K562 (cell line): ENCODE results near the gene MAN2A1.

Source experiments
- CHD1 ChIP-seq: fragments of 200-600 bp; sonication (generic); IDR thresholded peaks from one replicate; pipeline ENCODE4 v1.6.1; 2012; ENCODE audit warnings: mild to moderate bottlenecking, moderate library complexity, low read length, inconsistent platforms
- DNMT1 ChIP-seq: fragments of 450-650 bp; IDR thresholded peaks from 2 replicates; pipeline ENCODE4 v1.6.1; 2016; ENCODE audit warnings: antibody characterized with exemption, mild to moderate bottlenecking
- RAD21 ChIP-seq, 2 experiments: fragments of 250-450 bp in 1 of 2; fragments of 450-650 bp in 1 of 2; sonication (Bioruptor Pico) in 1 of 2; formaldehyde crosslinking in 1 of 2; IDR thresholded peaks in 1 of 2; conservative IDR thresholded peaks in 1 of 2; 2 replicates each; pipeline versions ENCODE4 v1.4.0 to v1.8.0; 2020 to 2022; ENCODE audit warnings: mild to moderate bottlenecking in 2 of 2, moderate library complexity in 1 of 2
- RHOXF2B ChIP-seq: fragments of 250-450 bp; sonication (Bioruptor Pico); conservative IDR thresholded peaks from 2 replicates; pipeline ENCODE4 v1.5.1; 2021
- SIN3A ChIP-seq, 2 experiments: fragments of 150-350 bp in 1 of 2; IDR thresholded peaks; 2 replicates each; pipeline ENCODE4 v1.6.1; 2011 to 2016; ENCODE audit warnings: borderline replicate concordance in 2 of 2, low read depth in 2 of 2, low read length in 2 of 2, mild to moderate bottlenecking in 2 of 2, moderate library complexity in 2 of 2; ENCODE audit not compliant: control insufficient read depth in 1 of 2
- TF ChIP-seq, protein P1 (sequence below): sonication (generic); formaldehyde crosslinking; IDR thresholded peaks from 2 replicates; pipeline ENCODE4 v1.5.0; 2020; ENCODE audit warnings: missing genetic modification reagents
- TF ChIP-seq, protein P2 (sequence below), 2 experiments: fragments of 450-650 bp; formaldehyde crosslinking in 1 of 2; IDR thresholded peaks; 2 replicates each; pipeline versions ENCODE4 v1.4.0 to v1.6.1; 2014 to 2020; ENCODE audit warnings: mild to moderate bottlenecking in 2 of 2, borderline replicate concordance in 1 of 2, low read depth in 1 of 2
- TF ChIP-seq, protein P3 (sequence below): fragments of 450-650 bp; IDR thresholded peaks from 2 replicates; pipeline ENCODE4 v1.6.1; 2018; ENCODE audit not compliant: partially characterized antibody
- TF ChIP-seq, protein P4 (sequence below): sonication (generic); formaldehyde crosslinking; IDR thresholded peaks from 2 replicates; pipeline ENCODE4 v1.4.0; 2020; ENCODE audit warnings: mild to moderate bottlenecking, missing genetic modification reagents

DNA sequence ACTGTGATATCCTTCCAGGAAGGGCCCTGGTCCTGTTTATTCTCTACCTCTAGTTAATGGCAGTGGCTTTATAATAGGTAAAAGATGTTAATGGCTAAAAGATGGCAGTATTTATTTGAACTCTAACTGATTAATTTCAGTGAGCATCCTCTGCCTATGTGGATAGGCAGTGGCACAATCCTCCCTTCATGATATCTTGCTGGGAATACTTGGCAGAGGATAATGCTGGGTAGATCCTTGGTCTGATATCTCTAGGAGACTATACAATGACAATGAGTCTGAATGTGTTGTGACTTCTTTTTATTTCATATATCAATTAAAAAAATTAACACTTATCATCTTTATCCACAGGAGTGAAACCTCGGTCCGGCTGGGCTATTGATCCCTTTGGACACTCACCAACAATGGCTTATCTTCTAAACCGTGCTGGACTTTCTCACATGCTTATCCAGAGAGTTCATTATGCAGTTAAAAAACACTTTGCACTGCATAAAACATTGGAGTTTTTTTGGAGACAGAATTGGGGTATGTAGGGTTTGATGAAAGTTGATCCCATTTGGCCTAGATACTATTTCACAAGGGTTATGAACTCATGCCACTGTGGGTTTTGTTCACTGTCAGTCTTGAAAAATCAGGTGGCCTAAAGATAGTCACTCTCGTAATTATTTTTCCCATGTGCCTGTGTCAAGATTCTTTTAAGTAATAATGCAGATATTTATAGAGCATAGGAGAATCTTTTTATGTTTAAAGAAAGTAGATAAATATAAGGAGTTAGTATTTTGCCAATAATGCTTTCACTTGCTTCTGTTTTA lies 77.7 kb downstream of the MAN2A1 start:
- TF ChIP-seq, protein P1, sequence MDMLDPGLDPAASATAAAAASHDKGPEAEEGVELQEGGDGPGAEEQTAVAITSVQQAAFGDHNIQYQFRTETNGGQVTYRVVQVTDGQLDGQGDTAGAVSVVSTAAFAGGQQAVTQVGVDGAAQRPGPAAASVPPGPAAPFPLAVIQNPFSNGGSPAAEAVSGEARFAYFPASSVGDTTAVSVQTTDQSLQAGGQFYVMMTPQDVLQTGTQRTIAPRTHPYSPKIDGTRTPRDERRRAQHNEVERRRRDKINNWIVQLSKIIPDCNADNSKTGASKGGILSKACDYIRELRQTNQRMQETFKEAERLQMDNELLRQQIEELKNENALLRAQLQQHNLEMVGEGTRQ, result no peak
- TF ChIP-seq, protein P2, sequence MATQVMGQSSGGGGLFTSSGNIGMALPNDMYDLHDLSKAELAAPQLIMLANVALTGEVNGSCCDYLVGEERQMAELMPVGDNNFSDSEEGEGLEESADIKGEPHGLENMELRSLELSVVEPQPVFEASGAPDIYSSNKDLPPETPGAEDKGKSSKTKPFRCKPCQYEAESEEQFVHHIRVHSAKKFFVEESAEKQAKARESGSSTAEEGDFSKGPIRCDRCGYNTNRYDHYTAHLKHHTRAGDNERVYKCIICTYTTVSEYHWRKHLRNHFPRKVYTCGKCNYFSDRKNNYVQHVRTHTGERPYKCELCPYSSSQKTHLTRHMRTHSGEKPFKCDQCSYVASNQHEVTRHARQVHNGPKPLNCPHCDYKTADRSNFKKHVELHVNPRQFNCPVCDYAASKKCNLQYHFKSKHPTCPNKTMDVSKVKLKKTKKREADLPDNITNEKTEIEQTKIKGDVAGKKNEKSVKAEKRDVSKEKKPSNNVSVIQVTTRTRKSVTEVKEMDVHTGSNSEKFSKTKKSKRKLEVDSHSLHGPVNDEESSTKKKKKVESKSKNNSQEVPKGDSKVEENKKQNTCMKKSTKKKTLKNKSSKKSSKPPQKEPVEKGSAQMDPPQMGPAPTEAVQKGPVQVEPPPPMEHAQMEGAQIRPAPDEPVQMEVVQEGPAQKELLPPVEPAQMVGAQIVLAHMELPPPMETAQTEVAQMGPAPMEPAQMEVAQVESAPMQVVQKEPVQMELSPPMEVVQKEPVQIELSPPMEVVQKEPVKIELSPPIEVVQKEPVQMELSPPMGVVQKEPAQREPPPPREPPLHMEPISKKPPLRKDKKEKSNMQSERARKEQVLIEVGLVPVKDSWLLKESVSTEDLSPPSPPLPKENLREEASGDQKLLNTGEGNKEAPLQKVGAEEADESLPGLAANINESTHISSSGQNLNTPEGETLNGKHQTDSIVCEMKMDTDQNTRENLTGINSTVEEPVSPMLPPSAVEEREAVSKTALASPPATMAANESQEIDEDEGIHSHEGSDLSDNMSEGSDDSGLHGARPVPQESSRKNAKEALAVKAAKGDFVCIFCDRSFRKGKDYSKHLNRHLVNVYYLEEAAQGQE (IDR thresholded peaks at IDR 0.05; ENCODE audit: borderline replicate concordance), result no peak
- TF ChIP-seq, protein P2 (CRISPR knock-in tag; IDR thresholded peaks at IDR 0.05; ENCODE audit: low read depth), result no peak
- TF ChIP-seq, protein P3, sequence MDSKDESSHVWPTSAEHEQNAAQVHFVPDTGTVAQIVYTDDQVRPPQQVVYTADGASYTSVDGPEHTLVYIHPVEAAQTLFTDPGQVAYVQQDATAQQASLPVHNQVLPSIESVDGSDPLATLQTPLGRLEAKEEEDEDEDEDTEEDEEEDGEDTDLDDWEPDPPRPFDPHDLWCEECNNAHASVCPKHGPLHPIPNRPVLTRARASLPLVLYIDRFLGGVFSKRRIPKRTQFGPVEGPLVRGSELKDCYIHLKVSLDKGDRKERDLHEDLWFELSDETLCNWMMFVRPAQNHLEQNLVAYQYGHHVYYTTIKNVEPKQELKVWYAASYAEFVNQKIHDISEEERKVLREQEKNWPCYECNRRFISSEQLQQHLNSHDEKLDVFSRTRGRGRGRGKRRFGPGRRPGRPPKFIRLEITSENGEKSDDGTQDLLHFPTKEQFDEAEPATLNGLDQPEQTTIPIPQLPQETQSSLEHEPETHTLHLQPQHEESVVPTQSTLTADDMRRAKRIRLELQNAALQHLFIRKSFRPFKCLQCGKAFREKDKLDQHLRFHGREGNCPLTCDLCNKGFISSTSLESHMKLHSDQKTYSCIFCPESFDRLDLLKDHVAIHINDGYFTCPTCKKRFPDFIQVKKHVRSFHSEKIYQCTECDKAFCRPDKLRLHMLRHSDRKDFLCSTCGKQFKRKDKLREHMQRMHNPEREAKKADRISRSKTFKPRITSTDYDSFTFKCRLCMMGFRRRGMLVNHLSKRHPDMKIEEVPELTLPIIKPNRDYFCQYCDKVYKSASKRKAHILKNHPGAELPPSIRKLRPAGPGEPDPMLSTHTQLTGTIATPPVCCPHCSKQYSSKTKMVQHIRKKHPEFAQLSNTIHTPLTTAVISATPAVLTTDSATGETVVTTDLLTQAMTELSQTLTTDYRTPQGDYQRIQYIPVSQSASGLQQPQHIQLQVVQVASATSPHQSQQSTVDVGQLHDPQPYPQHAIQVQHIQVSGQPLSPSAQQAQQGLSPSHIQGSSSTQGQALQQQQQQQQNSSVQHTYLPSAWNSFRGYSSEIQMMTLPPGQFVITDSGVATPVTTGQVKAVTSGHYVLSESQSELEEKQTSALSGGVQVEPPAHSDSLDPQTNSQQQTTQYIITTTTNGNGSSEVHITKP, result no peak
- TF ChIP-seq RAD21 (CRISPR knock-in tag; conservative IDR thresholded peaks at IDR 0.05 in 1 of 2, IDR thresholded peaks at IDR 0.05 in 1 of 2), result no peak
- TF ChIP-seq CHD1, result no peak
- no peak for TF ChIP-seq RHOXF2B (CRISPR knock-in tag)
- TF ChIP-seq DNMT1, result no peak
- TF ChIP-seq SIN3A (IDR thresholded peaks at IDR 0.05; ENCODE audit: borderline replicate concordance in 2 of 2, control insufficient read depth in 1 of 2, low read depth in 2 of 2, low read length in 2 of 2), result no peak
- TF ChIP-seq, protein P4, sequence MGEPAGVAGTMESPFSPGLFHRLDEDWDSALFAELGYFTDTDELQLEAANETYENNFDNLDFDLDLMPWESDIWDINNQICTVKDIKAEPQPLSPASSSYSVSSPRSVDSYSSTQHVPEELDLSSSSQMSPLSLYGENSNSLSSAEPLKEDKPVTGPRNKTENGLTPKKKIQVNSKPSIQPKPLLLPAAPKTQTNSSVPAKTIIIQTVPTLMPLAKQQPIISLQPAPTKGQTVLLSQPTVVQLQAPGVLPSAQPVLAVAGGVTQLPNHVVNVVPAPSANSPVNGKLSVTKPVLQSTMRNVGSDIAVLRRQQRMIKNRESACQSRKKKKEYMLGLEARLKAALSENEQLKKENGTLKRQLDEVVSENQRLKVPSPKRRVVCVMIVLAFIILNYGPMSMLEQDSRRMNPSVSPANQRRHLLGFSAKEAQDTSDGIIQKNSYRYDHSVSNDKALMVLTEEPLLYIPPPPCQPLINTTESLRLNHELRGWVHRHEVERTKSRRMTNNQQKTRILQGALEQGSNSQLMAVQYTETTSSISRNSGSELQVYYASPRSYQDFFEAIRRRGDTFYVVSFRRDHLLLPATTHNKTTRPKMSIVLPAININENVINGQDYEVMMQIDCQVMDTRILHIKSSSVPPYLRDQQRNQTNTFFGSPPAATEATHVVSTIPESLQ (CRISPR knock-in tag), result no peak
